LHCN-M2 (cell line): ENCODE results near the gene DNAH12. TPM values are rescaled to one million over a fixed set of nuclear protein-coding genes. Genes with fewer than 3 reads are reported as not detected.
A peak's percentile ranks its signal among the peaks of the same experiment; 100 is the strongest.

Source experiments
- DNase-seq: peaks from one replicate; pipeline ENCODE4 v3.0.0-alpha.2; 2012; ENCODE audit warnings: low read depth
- polyA plus RNA-seq: library from polyadenylated mRNA; unstranded; fragments of >200 nt; gene quantifications from one replicate; pipeline ENCODE4 v1.2.1, GENCODE V29; 2012; ENCODE audit warnings: missing spikeins
- total RNA-seq: library from RNA; depleted of rRNA; stranded (reverse); fragments of >200 nt; gene quantifications from 2 replicates; pipeline ENCODE4 v1.2.3, GENCODE V29; 2014; rRNA removed

DNAH12 gene
- total RNA-seq = 0.77 and 1.6 TPM in 2 replicates
- polyA plus RNA-seq = 0.06 TPM

DNA sequence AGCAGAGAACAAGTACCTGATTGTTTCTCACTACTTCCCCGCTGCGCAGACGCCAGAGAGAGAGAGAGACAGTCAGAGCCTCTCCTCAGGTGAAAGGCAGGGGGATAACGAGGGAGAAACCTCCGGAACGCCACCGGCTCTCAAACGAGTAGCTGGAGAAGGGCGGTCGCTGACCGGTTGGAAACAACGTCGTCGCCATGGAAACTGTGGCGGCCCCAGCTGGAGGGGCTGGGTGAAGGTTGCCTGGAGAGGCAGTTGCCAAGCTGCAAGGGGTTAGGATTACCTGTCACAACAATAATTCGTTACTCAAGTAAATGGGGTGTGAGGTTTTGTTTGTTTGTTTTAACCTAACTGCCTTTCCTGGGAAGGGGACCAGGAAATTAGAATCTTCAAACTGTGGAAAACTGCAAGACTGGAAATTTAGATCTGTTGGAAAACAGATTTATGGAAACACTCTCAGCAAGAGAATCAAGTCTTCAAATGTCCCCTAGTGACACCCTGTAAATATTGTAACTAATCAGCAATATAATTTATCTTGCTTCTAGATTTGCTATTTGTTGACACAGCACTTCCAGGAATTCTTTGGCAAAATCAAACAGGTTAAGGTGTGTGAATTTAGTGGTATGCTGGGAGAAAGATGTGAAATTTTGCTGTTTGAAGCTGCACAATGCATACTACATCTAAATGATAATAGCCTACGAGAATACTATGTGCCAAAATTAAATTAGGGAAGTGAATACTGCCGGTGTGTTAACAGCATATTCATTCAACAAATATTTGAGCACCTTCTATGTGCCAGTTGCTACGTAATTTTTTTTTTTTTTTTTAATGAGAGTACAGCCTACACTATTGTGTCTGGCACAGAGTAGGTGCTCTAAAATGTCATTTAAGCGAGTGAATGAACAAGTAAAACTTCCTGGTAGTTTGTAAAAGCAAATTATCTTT is at the start of gene DNAH12:
Gene DNAH12, minus strand, starts transcription at position 164 of the 945 bp plus-strand sequence. CDS start 1,474 bp downstream, outside the sequence.
- DNase-seq = peak; percentile 20

DNA sequence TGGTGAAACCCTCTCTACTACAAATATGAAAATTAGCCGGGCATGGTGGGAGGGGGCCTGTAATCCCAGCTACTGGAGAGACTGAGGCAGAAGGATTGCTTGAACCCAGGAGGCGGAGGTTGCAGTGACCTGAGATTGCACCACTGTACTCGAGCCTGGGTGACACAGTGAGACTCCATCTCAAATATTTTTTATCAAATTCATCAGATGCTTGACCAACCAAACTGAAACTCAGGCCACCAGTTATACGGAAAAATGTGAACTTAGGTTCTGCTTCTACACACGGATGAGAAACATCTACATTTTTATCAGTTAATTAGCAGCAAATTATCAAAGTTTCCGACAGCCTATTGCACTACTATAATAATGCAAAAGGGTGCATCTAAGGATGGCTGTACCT is 48.2 kb upstream of the DNAH12 start:
- no peak for DNase-seq

- DNase-seq = no peak
Observed at GRCh38 chr3:57587905-57588304, 43.8 kb upstream of the DNAH12 start.

- DNase-seq = no peak
Observed at GRCh38 chr3:57586778-57587177, 42.6 kb upstream of the DNAH12 start.

DNA sequence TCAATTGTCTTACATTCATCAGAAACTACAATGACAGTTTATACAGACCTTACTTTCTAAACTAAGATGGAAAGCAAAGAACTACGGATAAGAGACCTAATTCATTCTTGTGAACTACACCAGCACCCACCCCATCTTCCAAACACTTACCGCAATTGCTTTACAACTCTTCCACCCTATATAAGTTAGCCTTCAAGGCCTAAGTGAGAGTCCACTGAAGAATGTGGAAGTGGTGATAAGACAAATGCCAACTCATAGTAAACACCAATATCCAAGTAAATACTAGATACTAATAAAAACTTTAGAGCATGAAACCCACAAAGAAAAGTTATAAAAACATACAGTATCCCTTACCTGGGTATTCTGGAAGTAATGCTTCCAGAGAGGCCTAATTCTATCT is 39.4 kb upstream of the DNAH12 start:
- no peak for DNase-seq

GRCh38 chr3:57582474-57583168 is 38.5 kb upstream of the DNAH12 start:
- DNase-seq = no peak

GRCh38 chr3:57577801-57578200 is 33.7 kb upstream of the DNAH12 start:
- no peak for DNase-seq

DNA sequence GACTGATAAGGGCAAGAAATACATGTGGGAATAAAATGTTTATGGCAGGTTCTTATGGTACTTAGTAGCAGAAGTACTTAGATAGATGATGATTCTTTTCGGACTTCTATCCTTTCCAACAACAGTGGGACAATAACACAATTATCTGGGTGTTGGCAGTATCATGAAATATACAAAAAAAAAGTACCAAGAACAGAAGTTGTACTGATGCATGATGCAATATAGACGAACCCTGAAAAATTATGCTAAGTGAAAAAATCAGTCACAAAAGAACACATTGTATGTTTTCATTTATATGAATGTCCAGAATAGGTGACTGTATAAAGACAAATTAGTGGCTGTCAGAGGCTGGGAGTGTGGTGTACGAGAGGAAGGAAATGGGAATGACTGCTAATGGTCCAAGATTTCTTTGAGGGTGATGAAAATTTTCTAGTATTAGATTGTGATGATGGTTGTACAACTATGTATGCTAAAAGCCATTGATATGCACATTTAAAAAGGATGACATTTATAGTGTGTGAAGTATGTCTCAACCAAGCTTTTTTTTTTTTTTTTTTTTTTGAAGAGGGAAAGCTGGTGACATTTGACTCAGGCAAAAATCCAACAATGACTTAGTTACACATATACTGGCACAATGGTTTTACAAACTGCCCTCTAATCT is 32.0 kb upstream of the DNAH12 start:
- DNase-seq = no peak

GRCh38 chr3:57572096-57572495 is 28.0 kb upstream of the DNAH12 start:
- no peak for DNase-seq

GRCh38 chr3:57570878-57571277 is 26.7 kb upstream of the DNAH12 start:
- DNase-seq = no peak

DNA sequence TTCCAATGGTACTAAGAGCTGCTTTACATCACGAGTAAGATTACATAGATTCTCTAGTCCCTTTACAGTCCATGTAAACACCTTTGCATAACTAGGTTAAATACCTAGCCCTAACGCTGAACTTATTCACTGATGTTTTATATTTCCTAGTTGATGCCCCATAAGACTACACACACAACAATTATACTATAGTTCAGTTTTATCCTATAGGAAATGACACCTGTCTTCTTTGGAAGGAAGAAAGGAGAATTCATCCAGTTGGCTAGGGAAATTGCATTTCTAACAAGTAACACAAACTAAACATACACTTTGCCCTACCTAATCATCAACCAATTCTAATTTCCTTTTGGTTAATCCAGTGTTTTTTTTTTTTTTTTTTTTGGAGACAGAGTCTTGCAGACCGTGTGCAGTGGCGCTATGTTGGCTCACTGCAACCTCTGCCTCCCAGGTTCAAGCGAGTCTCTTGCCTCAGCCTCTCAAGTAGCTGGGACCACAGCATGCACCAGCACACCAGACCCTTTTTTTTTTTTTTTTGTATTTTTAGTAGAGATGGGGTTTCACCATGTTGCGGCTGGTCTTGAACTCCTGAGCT is 25.8 kb upstream of the DNAH12 start:
- no peak for DNase-seq

DNA sequence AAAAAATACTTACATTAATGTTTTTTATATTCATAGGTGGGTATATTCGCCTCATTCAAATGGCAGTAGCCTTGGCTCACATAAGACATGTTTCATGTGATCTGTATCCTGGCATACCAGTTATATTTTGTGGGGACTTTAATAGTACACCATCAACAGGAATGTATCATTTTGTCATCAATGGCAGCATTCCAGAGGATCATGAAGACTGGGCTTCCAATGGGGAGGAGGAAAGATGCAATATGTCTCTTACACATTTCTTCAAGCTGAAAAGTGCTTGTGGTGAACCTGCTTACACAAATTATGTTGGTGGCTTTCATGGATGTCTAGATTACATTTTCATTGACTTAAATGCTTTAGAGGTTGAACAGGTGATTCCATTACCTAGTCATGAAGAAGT is 15.4 kb upstream of the DNAH12 start:
- DNase-seq = peak; percentile 38

DNA sequence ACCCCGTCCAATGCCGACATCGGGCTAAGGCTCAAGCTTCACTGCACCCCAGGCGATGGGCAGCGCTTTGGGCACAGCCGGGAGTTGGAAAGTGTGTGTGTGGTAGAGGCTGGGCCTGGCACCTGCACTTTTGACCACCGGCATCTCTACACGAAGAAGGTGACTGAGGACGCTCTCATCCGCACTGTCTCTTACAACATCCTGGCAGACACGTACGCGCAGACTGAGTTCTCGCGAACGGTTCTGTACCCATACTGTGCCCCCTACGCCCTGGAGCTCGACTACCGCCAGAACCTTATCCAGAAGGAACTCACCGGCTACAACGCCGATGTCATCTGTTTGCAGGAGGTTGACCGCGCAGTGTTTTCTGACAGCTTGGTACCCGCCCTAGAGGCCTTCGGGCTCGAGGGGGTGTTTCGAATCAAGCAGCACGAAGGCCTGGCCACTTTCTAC is 13.0 kb upstream of the DNAH12 start:
- peak; percentile 34 for DNase-seq

- peak; percentile 20 for DNase-seq
Observed at GRCh38 chr3:57556459-57557084, 12.4 kb upstream of the DNAH12 start.

GRCh38 chr3:57555738-57556458 is 11.8 kb upstream of the DNAH12 start, which contains the start of gene PDE12:
TSS of gene PDE12 (plus strand) at chr3:57556274. CDS start at chr3:57556380, 106 bp downstream.
- peak; percentile 91 for DNase-seq

GRCh38 chr3:57555306-57555705 is 11.2 kb upstream of the DNAH12 start:
- DNase-seq = no peak

- no peak for DNase-seq
Observed at GRCh38 chr3:57546616-57547015, 2.5 kb upstream of the DNAH12 start.

GRCh38 chr3:57545636-57546268 is 1.6 kb upstream of the DNAH12 start:
- no peak for DNase-seq

- DNase-seq = no peak
Observed at GRCh38 chr3:57538465-57538864, 5.7 kb downstream of the DNAH12 start.
